LNCAP (cell line): Measurements from ENCODE around the gene TACC2.

ENCODE experiments used
- CTCF ChIP-seq: fragments of 450-650 bp; IDR thresholded peaks from 2 replicates; pipeline ENCODE4 v1.5.1; 2017; ENCODE audit warnings: mild to moderate bottlenecking

Gene TACC2

GRCh38 chr10:122285506-122286444 lies 296.8 kb downstream of the TACC2 start:
- no peak for TF ChIP-seq CTCF

DNA sequence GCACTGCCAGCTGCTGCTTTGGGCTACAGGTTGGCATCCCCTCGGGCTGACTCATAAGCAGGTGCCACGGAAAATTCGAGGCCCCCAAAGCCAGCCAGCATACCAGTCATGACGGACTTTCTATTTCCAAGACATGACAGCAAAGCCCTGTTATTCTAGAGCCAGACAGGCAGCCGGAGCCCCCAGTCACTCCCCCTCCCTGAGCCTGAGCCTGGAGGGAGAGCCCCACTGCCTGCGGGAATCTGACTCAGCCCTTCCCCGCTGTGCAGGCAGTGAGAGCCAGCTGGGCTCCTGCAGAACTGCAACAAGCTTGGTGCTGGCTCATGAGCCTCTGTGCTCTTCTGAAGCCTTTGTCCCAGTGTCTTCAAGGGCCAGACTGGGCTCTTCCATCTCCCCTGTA lies 297.9 kb downstream of the TACC2 start:
- no peak for TF ChIP-seq CTCF

DNA sequence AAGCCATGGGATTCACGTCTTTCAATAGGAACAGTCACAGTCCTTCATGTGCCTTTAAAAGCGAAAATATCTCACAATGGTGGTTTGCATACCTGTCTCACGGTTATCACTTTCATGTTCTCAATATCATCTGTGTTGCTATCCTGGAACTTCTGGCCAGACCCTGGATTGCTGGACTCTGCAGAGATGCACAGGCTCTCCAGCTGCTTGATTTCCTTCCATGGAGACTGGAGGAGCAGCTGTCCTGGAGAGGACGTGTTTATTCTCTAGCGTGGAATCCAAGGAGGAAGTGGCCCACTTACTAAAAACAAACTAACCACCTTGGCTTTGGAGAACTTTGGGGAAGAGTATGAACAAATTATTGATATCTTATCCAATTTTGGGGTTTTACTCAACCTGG lies 298.6 kb downstream of the TACC2 start:
- TF ChIP-seq CTCF = no peak

DNA sequence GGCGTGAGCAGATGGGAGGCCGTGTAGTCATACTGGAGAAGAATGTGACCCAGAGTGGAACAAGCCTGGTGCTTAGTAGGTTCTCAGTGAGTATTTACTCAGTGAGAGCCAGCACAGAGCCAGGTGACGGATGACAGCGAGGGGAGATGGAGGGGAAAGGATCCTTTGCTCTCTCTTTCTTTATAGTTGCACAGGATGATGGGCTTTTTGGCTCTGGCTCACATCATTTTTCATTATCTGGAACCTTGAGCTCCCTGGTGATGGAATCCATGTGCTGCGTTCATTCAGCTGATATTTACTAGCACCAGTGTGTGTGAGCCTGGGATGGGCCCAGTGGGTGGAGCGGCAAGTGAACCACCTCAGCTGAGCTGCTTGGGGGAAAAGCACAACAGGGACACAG lies 299.3 kb downstream of the TACC2 start:
- TF ChIP-seq CTCF = no peak

DNA sequence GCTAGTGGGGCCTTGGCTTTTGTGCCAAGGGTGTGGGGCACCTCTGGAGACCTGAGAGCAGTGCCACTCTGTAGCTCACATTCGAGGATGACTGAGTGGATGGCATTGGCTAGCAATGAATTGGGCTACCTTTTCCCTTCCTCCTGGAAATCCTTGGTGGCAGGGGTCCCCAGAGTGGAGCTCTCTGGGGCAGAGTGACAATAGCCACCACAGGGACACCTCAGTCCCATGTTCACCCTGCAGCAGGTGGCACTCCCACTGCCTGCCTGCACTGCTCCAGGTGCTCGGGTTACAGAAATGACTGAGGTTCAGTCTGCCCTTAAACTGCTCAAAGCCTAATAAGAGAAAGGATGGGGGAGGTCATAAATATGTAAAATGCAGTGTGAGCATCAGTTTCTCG lies 300.0 kb downstream of the TACC2 start:
- no peak for TF ChIP-seq CTCF

DNA sequence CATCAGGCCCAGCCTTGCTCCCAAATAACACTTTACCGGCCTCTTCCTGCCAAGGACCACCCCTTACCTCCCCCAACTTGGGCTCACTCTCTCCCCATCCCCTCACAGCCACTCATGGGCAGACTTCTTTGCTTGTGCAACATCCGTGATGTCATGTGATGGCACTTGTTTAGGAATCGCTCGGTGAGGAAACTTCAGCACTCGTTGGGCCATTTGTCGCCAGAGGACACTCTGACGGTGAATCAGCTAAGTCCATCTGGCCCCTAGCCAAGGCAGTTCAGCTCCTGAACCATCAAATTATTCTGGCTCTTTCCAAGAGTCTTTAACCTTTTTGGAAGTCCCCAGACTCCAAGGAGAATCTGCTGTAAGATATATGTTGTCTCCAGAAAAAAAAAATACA lies 301.4 kb downstream of the TACC2 start:
- TF ChIP-seq CTCF = no peak

- TF ChIP-seq CTCF = no peak
Measured at GRCh38 chr10:122290833-122291532, 302.0 kb downstream of the TACC2 start.
